Inferior parietal cortex (tissue), 1 donor: Measurements from ENCODE around the gene MUS81.

Source experiments
- DNase-seq: peaks from one replicate; pipeline ENCODE4 v3.0.0-alpha.2; 2016; ENCODE audit errors: extremely low spot score

The MUS81 gene

GRCh38 chr11:65915821-65916251 is 55.6 kb downstream of the MUS81 start:
- no peak for DNase-seq
